Sigmoid colon (tissue), 4 donors: ENCODE results near the gene CMPK1.

Source experiments
- CTCF ChIP-seq, 4 experiments: fragments of 450-650 bp in 3 of 4; fragments of 200-600 bp in 1 of 4; IDR thresholded peaks; one replicate each; pipeline ENCODE4 v1.5.1; 2016 to 2019; ENCODE audit warnings: antibody characterized with exemption in 4 of 4, mild to moderate bottlenecking in 3 of 4, moderate library complexity in 2 of 4
- POLR2A ChIP-seq, 2 donors: fragments of 450-650 bp; IDR thresholded peaks; one replicate each; pipeline ENCODE4 v1.6.1; 2016; ENCODE audit warnings: antibody characterized with exemption in 2 of 2, mild to moderate bottlenecking in 2 of 2, moderate library complexity in 2 of 2
- POLR2AphosphoS5 ChIP-seq, 4 donors: sonication (generic); formaldehyde crosslinking; IDR thresholded peaks; one replicate each; pipeline ENCODE4 v1.6.1; 2017; ENCODE audit warnings: antibody characterized with exemption in 4 of 4

GRCh38 chr1:47328992-47329391, 4.6 kb upstream of the CMPK1 start:
- TF ChIP-seq CTCF (IDR thresholded peaks at IDR 0.05) = no peak
- no peak for TF ChIP-seq POLR2AphosphoS5 (IDR thresholded peaks at IDR 0.05)
- no peak for TF ChIP-seq POLR2A (IDR thresholded peaks at IDR 0.05)
